Measurements from ENCODE around the gene IRGQ.
"Not testable (repeated sequence)": the region's sequence is repeated elsewhere in the genome, so short reads cannot be mapped to it uniquely, and the experiment has no call there.

Gene IRGQ

GRCh38 chr19:43595999-43596841, at the start of gene IRGQ, which contains the start of gene ZNF576:
Gene IRGQ (minus strand): TSS chr19:43596134. CDS start chr19:43595338, 796 bp downstream.
Gene ZNF576 (plus strand): TSS chr19:43596595. CDS start chr19:43597109, 514 bp downstream.
- DNase-seq (ENCODE audit: low spot score) = peak; percentile 99

GRCh38 chr19:43644181-43644580, 48.2 kb upstream of the IRGQ start:
- DNase-seq (ENCODE audit: low spot score) = no peak

- DNase-seq (ENCODE audit: low spot score) = no peak
These were observed 47.4 kb upstream of the IRGQ start for GRCh38 chr19:43643326-43643725.

GRCh38 chr19:43642531-43642930, 46.6 kb upstream of the IRGQ start:
- DNase-seq (ENCODE audit: low spot score) = no peak

GRCh38 chr19:43641333-43641732, 45.4 kb upstream of the IRGQ start:
- no peak for DNase-seq (ENCODE audit: low spot score)

- DNase-seq (ENCODE audit: low spot score) = no peak
These were observed 44.5 kb upstream of the IRGQ start for GRCh38 chr19:43640424-43640757.

- DNase-seq (ENCODE audit: low spot score) = peak; percentile 48
These were observed 43.8 kb upstream of the IRGQ start, which contains the start of gene CADM4 for GRCh38 chr19:43639519-43640423. Gene CADM4 (minus strand): TSS chr19:43639850. CDS start chr19:43639790, 60 bp downstream.

GRCh38 chr19:43638995-43639518, 43.1 kb upstream of the IRGQ start:
- DNase-seq (ENCODE audit: low spot score) = no peak

- DNase-seq (ENCODE audit: low spot score) = no peak
These were observed 42.5 kb upstream of the IRGQ start for GRCh38 chr19:43638214-43638994.

GRCh38 chr19:43636121-43636683, 40.3 kb upstream of the IRGQ start:
- DNase-seq (ENCODE audit: low spot score) = peak; percentile 67

- DNase-seq (ENCODE audit: low spot score) = not testable (repeated sequence)
These were observed 39.6 kb upstream of the IRGQ start for GRCh38 chr19:43635561-43635940.

GRCh38 chr19:43634872-43635560, 39.1 kb upstream of the IRGQ start:
- DNase-seq (ENCODE audit: low spot score) = no peak

GRCh38 chr19:43634506-43634871, 38.6 kb upstream of the IRGQ start:
- no peak for DNase-seq (ENCODE audit: low spot score)

- no peak for DNase-seq (ENCODE audit: low spot score)
These were observed 38.1 kb upstream of the IRGQ start for GRCh38 chr19:43634068-43634467.

- no peak for DNase-seq (ENCODE audit: low spot score)
These were observed 37.6 kb upstream of the IRGQ start for GRCh38 chr19:43633520-43633919.

- DNase-seq (ENCODE audit: low spot score) = no peak
These were observed 35.6 kb upstream of the IRGQ start for GRCh38 chr19:43631491-43631890.

GRCh38 chr19:43628646-43629326, 32.9 kb upstream of the IRGQ start:
- DNase-seq (ENCODE audit: low spot score) = no peak

- no peak for DNase-seq (ENCODE audit: low spot score)
These were observed 30.9 kb upstream of the IRGQ start for GRCh38 chr19:43626838-43627237.

- peak; percentile 67 for DNase-seq (ENCODE audit: low spot score)
These were observed 30.1 kb upstream of the IRGQ start for GRCh38 chr19:43625918-43626579.

- DNase-seq (ENCODE audit: low spot score) = peak; percentile 92
These were observed 29.0 kb upstream of the IRGQ start for GRCh38 chr19:43624933-43625332.

Measured in SW480 (cell line).